HepG2 (cell line): Measurements from ENCODE around the gene IFIH1. TPM values are rescaled to one million over a fixed set of nuclear protein-coding genes. Genes with fewer than 3 reads are reported as not detected.

Experiments used
- ATAC-seq: fragments of 200-7000 bp; cut with Tn5 transposase; 3 replicates; pipeline ENCODE4 v1.9.1; 2020; ENCODE audit warnings: mild to moderate bottlenecking, moderate library complexity
- BruUV-seq: library from RNA; stranded (reverse); fragments of 400-500 nt; replicated peaks from 2 replicates; lab custom pipeline; 2021; lab: Mats Ljungman, UMichigan
- CTCF ChIA-PET: fragments of 300-600 bp; formaldehyde crosslinking; extraction: SDS; loops from one replicate; lab custom pipeline; 2021; ENCODE audit warnings: low total read pairs, inconsistent platforms, low intra/inter-chr PET ratio; lab: Yijun Ruan, JAX
- POLR2A ChIA-PET: fragments of 350-600 bp; sonication (Branson Sonifier 250); formaldehyde crosslinking; loops from one replicate; lab custom pipeline; 2020; ENCODE audit warnings: antibody characterized with exemption, inconsistent platforms; lab: Yijun Ruan, JAX
- DNase-seq: peaks from one replicate; pipeline ENCODE4 v3.0.0-alpha.2; 2015; ENCODE audit warnings: low spot score
- FAIRE-seq: peaks from 3 replicates; lab custom pipeline; 2011; peaks lifted over from hg19 to GRCh38; lab: Jason Lieb, UNC
- H2AFZ ChIP-seq: one replicate; pipeline ENCODE4 v1.6.1; 2011; ENCODE audit warnings: low read length, inconsistent platforms
- H3K27ac ChIP-seq: fragments of 300-600 bp; 3 replicates; pipeline ENCODE4 v1.8.0; 2011; ENCODE audit warnings: mixed run types, mild to moderate bottlenecking, mixed read lengths, low read length, inconsistent platforms; ENCODE audit not compliant: insufficient read depth; ENCODE audit errors: extremely low read length
- H3K27me3 ChIP-seq, 2 experiments: fragments of 200-600 bp in 1 of 2; 2 replicates in 1 of 2; 3 replicates in 1 of 2; pipeline versions ENCODE4 v1.6.0 to v1.8.0; 2011; ENCODE audit warnings: low read length in 2 of 2, mild to moderate bottlenecking in 2 of 2, moderate library complexity in 2 of 2, inconsistent platforms in 1 of 2; ENCODE audit not compliant: insufficient read depth in 2 of 2, control insufficient read depth in 1 of 2
- H3K36me3 ChIP-seq, 2 experiments: fragments of 200-600 bp in 1 of 2; replicated peaks in 1 of 2; 2 replicates in 1 of 2; 3 replicates in 1 of 2; pipeline versions ENCODE4 v1.5.1 to v1.8.0; 2011; ENCODE audit warnings: low read length in 2 of 2, inconsistent platforms in 1 of 2; ENCODE audit not compliant: insufficient read depth in 2 of 2, control insufficient read depth in 1 of 2
- H3K4me1 ChIP-seq: 2 replicates; pipeline ENCODE4 v1.5.1; 2012; ENCODE audit warnings: low read length, inconsistent platforms; ENCODE audit not compliant: insufficient read depth
- H3K4me2 ChIP-seq: 2 replicates; pipeline ENCODE4 v1.6.0; 2011; ENCODE audit warnings: low read depth, low read length, inconsistent platforms
- H3K4me3 ChIP-seq, 3 experiments: fragments of 200-600 bp in 1 of 3; sonication (generic), shearing (Covaris generic) in 1 of 3; replicated peaks in 1 of 3; 2 replicates each; pipeline ENCODE4 v1.5.1; 2011 to 2016; ENCODE audit warnings: low read length in 3 of 3, inconsistent platforms in 2 of 3, low read depth in 2 of 3, mild to moderate bottlenecking in 2 of 3, control low read depth in 1 of 3, mixed read lengths in 1 of 3; ENCODE audit not compliant: insufficient read depth in 1 of 3
- H3K79me2 ChIP-seq: one replicate; pipeline ENCODE4 v1.6.1; 2011; ENCODE audit warnings: low read length, inconsistent platforms; ENCODE audit not compliant: insufficient read depth
- H3K9ac ChIP-seq: 2 replicates; pipeline ENCODE4 v1.6.0; 2011; ENCODE audit warnings: mild to moderate bottlenecking, low read depth, low read length, inconsistent platforms; ENCODE audit not compliant: insufficient read depth
- H3K9me3 ChIP-seq: 2 replicates; pipeline ENCODE4 v1.5.1; 2012; ENCODE audit warnings: mild to moderate bottlenecking, low read length
- H4K20me1 ChIP-seq: 2 replicates; pipeline ENCODE4 v1.6.0; 2011; ENCODE audit warnings: inconsistent platforms, mild to moderate bottlenecking, low read length, moderate library complexity; ENCODE audit not compliant: insufficient read depth
- CENPX ChIP-seq: sonication (generic); formaldehyde crosslinking; IDR thresholded peaks from 2 replicates; pipeline ENCODE4 v1.9.0; 2021; ENCODE audit warnings: mild to moderate bottlenecking, missing genetic modification reagents, moderate library complexity
- IRX3 ChIP-seq: sonication (generic); formaldehyde crosslinking; IDR thresholded peaks from 2 replicates; pipeline ENCODE4 v1.8.1; 2023; ENCODE audit warnings: mild to moderate bottlenecking, low read depth, missing genetic modification reagents, borderline replicate concordance
- KMT2B ChIP-seq: IDR thresholded peaks from 2 replicates; pipeline ENCODE4 v1.6.1; 2016; ENCODE audit warnings: missing genetic modification reagents, missing compliant biosample characterization
- PAX8 ChIP-seq: sonication (generic); formaldehyde crosslinking; IDR thresholded peaks from 2 replicates; pipeline ENCODE4 v1.8.0; 2022; ENCODE audit warnings: mild to moderate bottlenecking, missing genetic modification reagents, borderline replicate concordance
- RFXAP ChIP-seq: sonication (generic); formaldehyde crosslinking; IDR thresholded peaks from 2 replicates; pipeline ENCODE4 v1.4.0; 2020; ENCODE audit warnings: missing genetic modification reagents, borderline replicate concordance
- ZFAT ChIP-seq: sonication (generic); formaldehyde crosslinking; conservative IDR thresholded peaks from 2 replicates; pipeline ENCODE4 v1.8.1; 2023; ENCODE audit warnings: missing genetic modification reagents, inconsistent platforms
- ZNF24 ChIP-seq: fragments of 450-650 bp; IDR thresholded peaks from 2 replicates; pipeline ENCODE4 v1.6.1; 2017; ENCODE audit warnings: antibody characterized with exemption, mild to moderate bottlenecking
- in situ Hi-C: cut with HindIII; loops from 2 replicates; pipeline ENCODE4 v1.10.0; 2017; ENCODE audit warnings: low pct_unique_long_range_greater_than_20kb; ENCODE audit not compliant: extremely low pct_ligation_motif_present
- intact Hi-C: fragments of 100-400 bp; cut with micrococcal nuclease; formaldehyde crosslinking; loops from one replicate; pipeline ENCODE4 v1.10.0; 2022; ENCODE audit not compliant: unreplicated experiment
- polyA plus RNA-seq, 8 experiments: library from polyadenylated mRNA; depleted of rRNA in 3 of 8; stranded (reverse) in 7 of 8; unstranded in 1 of 8; fragments of >200 nt; fragmentation: Illumina TruSeq in 4 of 8; extraction: Trizol in 4 of 8; gene quantifications; 2 replicates each; pipeline versions ENCODE4 v1.2.1 to v1.2.3, GENCODE V29; 2011 to 2016; ENCODE audit warnings: low read depth in 4 of 8, missing spikeins in 1 of 8, mixed read lengths in 1 of 8; ENCODE audit not compliant: insufficient read depth in 1 of 8
- total RNA-seq, 5 experiments: library from RNA; depleted of rRNA; stranded (reverse); fragments of >200 nt; fragmentation: Illumina TruSeq; extraction: Trizol; gene quantifications; 2 replicates each; pipeline ENCODE4 v1.2.3, GENCODE V29; 2016; ENCODE audit warnings: low read depth in 1 of 5
- TF ChIP-seq, protein P1 (sequence below), 2 experiments: sonication (generic) in 1 of 2; formaldehyde crosslinking in 1 of 2; IDR thresholded peaks; 2 replicates each; pipeline versions ENCODE4 v1.4.0 to v1.6.1; 2018 to 2020; ENCODE audit warnings: missing genetic modification reagents in 2 of 2, borderline replicate concordance in 1 of 2, low read depth in 1 of 2, mild to moderate bottlenecking in 1 of 2, missing biosample characterization in 1 of 2
- TF ChIP-seq, protein P2 (sequence below): sonication (generic); formaldehyde crosslinking; IDR thresholded peaks from 2 replicates; pipeline ENCODE4 v1.4.0; 2020; ENCODE audit warnings: missing genetic modification reagents, mild to moderate bottlenecking, borderline replicate concordance
- TF ChIP-seq, protein P3 (sequence below): sonication (generic); formaldehyde crosslinking; IDR thresholded peaks from 2 replicates; pipeline ENCODE4 v1.4.0; 2020; ENCODE audit warnings: missing genetic modification reagents, borderline replicate concordance

The IFIH1 gene
- total and polyA plus RNA-seq, 2 of the 13 experiments (the other 11 are each of a cell fraction or from before 2014, with no cell fraction given): 1.5 to 11.5 TPM

DNA sequence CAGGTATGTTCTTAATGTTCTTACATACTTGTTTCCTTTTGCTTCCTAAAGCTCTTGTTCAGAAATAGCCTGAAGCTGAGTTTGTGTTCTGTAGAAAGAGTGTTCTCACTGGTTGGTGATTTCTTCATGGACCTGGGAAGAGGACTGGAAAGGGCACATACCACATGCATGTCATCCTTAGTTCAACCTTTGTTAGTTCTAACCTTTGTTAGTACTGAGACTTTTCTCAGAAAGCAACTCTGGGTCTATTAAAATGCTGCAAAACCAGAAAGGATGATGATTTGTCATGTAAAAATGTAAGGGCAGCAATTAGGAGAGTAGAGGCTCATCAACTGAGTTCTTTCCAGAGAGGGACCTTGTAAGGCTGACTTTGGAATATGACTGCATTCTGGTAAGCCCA lies 72.7 kb downstream of the IFIH1 start:
- no peaks in the 10 kb centered on the region for H3K9me3 ChIP-seq
- POLR2A ChIA-PET: no interaction called here
- no peak overlapping the region for H3K27ac ChIP-seq
- no peak overlapping the region for H3K4me2 ChIP-seq
- in situ Hi-C loops (no loop called here), intact Hi-C loops (no loop called here)
- no peak for ATAC-seq
- no peak for FAIRE-seq
- DNase-seq: no peak
- no peaks in the 10 kb centered on the region for H3K36me3 ChIP-seq
- no peak overlapping the region for H3K4me3 ChIP-seq
- H3K79me2 ChIP-seq: no peaks in the 10 kb centered on the region
- BruUV-seq: no TSS peak
- H3K27me3 ChIP-seq: no peaks in the 10 kb centered on the region
- no peak overlapping the region for H3K9ac ChIP-seq
- H3K4me1 ChIP-seq: no peaks in the 10 kb centered on the region
- CTCF ChIA-PET: no interaction called here
- H2AFZ ChIP-seq: no peak overlapping the region
- H4K20me1 ChIP-seq: no peaks in the 10 kb centered on the region
- TF ChIP-seq, protein P1, sequence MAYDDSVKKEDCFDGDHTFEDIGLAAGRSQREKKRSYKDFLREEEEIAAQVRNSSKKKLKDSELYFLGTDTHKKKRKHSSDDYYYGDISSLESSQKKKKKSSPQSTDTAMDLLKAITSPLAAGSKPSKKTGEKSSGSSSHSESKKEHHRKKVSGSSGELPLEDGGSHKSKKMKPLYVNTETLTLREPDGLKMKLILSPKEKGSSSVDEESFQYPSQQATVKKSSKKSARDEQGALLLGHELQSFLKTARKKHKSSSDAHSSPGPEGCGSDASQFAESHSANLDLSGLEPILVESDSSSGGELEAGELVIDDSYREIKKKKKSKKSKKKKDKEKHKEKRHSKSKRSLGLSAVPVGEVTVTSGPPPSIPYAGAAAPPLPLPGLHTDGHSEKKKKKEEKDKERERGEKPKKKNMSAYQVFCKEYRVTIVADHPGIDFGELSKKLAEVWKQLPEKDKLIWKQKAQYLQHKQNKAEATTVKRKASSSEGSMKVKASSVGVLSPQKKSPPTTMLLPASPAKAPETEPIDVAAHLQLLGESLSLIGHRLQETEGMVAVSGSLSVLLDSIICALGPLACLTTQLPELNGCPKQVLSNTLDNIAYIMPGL (CRISPR knock-in tag; IDR thresholded peaks at IDR 0.05; ENCODE audit: borderline replicate concordance in 1 of 2, low read depth in 1 of 2): no peak
- TF ChIP-seq ZFAT (no peak), PAX8 (no peak), ZNF24 (no peak), RFXAP (no peak), CENPX (CRISPR knock-in tag) (no peak), KMT2B (no peak), IRX3 (CRISPR knock-in tag) (no peak)
- TF ChIP-seq, protein P2, sequence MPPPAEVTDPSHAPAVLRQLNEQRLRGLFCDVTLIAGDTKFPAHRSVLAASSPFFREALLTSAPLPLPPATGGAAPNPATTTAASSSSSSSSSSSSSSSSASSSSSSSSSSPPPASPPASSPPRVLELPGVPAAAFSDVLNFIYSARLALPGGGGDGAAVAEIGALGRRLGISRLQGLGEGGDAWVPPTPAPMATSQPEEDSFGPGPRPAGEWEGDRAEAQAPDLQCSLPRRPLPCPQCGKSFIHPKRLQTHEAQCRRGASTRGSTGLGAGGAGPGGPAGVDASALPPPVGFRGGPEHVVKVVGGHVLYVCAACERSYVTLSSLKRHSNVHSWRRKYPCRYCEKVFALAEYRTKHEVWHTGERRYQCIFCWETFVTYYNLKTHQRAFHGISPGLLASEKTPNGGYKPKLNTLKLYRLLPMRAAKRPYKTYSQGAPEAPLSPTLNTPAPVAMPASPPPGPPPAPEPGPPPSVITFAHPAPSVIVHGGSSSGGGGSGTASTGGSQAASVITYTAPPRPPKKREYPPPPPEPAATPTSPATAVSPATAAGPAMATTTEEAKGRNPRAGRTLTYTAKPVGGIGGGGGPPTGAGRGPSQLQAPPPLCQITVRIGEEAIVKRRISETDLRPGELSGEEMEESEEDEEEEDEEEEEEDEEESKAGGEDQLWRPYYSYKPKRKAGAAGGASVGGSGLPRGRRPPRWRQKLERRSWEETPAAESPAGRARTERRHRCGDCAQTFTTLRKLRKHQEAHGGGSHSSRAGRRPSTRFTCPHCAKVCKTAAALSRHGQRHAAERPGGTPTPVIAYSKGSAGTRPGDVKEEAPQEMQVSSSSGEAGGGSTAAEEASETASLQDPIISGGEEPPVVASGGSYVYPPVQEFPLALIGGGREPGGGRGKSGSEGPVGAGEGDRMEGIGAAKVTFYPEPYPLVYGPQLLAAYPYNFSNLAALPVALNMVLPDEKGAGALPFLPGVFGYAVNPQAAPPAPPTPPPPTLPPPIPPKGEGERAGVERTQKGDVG: no peak
- TF ChIP-seq, protein P3, sequence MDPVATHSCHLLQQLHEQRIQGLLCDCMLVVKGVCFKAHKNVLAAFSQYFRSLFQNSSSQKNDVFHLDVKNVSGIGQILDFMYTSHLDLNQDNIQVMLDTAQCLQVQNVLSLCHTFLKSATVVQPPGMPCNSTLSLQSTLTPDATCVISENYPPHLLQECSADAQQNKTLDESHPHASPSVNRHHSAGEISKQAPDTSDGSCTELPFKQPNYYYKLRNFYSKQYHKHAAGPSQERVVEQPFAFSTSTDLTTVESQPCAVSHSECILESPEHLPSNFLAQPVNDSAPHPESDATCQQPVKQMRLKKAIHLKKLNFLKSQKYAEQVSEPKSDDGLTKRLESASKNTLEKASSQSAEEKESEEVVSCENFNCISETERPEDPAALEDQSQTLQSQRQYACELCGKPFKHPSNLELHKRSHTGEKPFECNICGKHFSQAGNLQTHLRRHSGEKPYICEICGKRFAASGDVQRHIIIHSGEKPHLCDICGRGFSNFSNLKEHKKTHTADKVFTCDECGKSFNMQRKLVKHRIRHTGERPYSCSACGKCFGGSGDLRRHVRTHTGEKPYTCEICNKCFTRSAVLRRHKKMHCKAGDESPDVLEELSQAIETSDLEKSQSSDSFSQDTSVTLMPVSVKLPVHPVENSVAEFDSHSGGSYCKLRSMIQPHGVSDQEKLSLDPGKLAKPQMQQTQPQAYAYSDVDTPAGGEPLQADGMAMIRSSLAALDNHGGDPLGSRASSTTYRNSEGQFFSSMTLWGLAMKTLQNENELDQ: no peak
